ENCODE results near the gene TRIM41. TPM values are rescaled to one million over a fixed set of nuclear protein-coding genes. Genes with fewer than 3 reads are reported as not detected.
"Not testable (repeated sequence)": the region's sequence is repeated elsewhere in the genome, so short reads cannot be mapped to it uniquely, and the experiment has no call there.

The TRIM41 gene
- total RNA-seq, 1 donor from 2014 or later: 7.8 TPM

DNA sequence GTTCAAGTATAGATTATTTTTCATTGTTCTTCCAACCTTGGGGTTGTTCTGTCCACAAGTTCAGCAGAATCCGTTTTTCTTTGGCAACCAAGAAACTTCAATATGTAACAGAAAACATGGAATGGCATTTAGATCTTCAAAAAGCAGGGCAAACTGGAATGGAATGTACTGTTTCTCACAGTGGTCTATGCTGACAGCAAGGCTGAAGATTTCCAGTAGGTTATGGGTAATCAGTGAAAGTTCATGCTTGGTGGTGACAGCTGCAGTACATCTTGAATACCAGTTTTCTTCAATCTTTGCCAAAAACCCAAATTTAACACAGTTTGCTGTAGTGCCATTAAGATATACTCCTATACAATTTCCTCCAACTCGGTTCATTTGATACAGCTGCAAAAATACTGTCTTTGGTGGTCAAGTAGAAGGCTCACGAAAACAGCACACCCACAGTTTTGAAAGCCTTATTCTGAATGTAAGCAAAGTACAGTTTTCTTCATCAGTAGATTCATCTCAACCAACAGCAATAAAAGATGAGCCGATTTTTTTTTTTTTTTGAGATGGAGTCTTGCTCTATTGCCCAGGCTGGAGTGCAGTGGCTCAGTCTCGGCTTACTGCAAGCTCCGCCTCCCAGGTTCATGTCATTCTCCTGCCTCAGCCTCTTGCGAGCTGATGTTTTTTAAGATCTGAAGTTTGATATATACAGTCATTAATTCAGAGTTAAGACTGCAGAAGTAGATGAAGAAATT lies 32.9 kb downstream of the TRIM41 start:
- no peak for DNase-seq

DNA sequence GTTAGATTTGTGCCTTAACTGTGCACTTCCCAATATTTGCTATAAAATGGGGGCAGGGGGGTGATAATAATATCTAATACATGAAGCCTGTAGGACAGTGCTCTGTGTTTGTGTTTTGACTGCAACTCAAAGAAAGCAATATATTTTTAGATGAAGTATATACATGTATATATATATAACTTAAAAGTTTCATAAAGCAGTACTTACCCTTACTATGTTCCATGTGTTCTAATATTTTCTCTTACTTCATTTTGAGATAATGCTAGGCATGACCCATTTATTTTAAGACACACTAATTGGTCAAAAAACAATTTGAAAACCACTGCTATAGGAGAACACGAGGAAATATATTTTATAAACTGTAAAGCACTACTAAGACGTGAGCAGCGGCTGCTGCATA lies 35.5 kb downstream of the TRIM41 start:
- no peak for DNase-seq

GRCh38 chr5:181259283-181259682 lies 36.2 kb downstream of the TRIM41 start:
- DNase-seq: no peak

- DNase-seq: no peak
Observed at GRCh38 chr5:181259974-181260719, 37.1 kb downstream of the TRIM41 start.

- no peak for DNase-seq
Observed at GRCh38 chr5:181260720-181261319, 37.7 kb downstream of the TRIM41 start, which contains the start of gene TRIM52. Gene TRIM52 (minus strand): TSS chr5:181261143. CDS start chr5:181260813, 330 bp downstream.

GRCh38 chr5:181261320-181262049 lies 38.4 kb downstream of the TRIM41 start:
- DNase-seq: no peak

- no peak for DNase-seq
Observed at GRCh38 chr5:181263633-181264032, 40.6 kb downstream of the TRIM41 start.

DNA sequence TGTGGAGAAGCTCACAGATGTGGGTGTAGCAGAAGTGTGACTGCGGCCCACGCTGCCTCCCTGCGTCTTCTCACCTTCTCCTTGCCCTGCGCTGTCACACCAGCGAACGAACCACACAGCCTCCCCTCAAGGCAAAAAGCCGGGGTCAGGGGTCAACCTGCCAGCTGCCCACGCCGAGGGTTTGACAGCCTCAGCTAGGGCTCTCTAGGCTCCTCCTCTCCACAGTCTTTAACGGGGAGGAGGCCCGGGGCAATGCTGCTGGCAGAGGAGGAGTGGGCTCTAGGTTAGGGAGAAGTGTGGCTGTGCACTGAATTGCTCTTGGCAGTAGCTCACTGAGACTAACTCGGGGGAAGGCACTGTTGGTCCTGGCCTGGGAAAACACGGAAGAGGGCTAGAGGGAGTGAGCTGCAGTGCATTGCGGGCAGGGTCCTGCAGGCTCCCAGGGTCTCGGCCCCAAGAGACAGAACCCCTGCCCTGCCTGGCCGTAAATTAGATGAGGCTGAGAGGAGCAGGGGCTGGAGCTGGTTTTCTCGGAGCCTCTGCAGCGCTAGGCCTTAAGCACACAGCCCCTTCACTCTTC lies 42.1 kb downstream of the TRIM41 start:
- DNase-seq: no peak

DNA sequence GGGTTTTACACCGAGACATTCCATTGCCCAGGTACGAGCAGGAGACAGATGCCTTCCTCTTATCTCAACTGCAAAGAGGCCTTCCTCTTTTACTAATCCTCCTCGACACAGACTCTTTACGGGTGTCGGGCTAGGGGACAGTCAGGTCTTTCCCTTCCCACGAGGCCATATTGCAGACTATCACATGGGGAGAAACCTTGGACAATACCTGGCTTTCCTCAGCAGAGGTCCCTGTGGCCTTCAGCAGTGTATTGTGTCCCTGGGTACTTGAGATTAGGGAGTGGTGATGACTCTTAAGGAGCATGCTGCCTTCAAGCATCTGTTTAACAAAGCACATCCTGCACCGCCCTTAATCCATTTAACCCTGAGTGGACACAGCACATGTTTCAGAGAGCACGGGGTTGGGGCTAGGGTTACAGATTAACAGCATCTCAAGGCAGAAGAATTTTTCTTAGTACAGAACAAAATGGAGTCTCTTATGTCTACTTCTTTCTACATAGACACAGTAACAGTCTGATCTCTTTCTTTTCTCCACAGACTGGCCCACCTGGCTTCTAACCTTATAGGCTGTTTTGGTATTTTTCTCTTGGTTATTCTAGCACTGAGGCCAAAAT lies 44.3 kb downstream of the TRIM41 start:
- DNase-seq: not testable (repeated sequence)

DNA sequence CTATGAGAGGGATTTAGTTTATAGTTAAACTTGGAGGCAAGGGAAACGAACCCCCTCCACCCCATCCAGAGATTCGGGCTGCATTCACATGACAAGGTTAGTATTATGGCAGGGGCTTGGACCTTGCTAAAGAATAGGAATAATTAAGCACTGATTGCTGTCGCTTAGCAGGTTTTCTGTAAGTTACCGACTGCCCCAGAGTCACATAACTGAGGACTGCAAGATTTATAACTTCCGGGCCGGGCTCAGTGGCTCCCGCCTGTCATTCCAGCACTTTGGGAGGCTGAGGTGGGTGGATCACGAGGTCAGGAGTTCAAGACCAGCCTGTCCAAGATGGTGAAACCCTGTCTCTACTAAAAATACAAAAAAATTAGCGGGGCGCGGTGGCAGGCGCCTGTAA lies 44.8 kb downstream of the TRIM41 start:
- DNase-seq: not testable (repeated sequence)

DNA sequence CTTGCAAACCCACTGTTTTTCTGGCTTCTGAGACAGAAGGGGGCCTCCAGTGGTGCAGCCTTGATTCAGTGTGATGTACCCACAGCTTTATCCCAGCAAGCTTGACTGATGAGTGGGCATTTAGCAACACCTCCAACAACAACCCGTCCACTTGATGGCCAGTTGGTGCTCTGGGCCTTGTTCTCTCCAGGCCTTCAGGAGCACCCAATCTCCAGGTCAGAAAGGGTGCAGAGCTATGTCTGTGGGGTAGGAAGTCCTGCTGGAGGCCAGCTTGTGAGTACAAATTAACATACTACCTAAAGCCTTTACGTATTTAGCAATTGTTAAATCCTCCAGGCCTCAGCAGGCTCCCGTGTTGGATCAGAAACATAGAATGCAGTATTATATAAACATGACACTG lies 48.0 kb downstream of the TRIM41 start:
- DNase-seq: no peak

DNA sequence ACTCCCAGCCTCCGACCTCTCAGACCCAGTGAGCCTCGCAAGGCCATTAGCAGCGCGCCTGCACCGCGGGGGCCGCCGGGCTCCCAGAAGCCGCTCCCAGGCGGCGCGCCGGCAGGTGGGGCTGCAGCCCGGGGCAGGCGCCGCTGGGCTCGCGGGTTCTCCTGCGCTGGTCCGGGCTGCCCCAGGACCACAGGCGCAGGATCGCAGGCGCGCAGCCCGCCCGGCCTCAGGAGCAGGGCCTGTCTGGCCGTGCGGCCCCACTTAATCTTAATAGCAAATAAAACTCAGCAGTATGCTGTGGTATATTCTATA lies 50.3 kb downstream of the TRIM41 start:
- not testable (repeated sequence) for DNase-seq

DNA sequence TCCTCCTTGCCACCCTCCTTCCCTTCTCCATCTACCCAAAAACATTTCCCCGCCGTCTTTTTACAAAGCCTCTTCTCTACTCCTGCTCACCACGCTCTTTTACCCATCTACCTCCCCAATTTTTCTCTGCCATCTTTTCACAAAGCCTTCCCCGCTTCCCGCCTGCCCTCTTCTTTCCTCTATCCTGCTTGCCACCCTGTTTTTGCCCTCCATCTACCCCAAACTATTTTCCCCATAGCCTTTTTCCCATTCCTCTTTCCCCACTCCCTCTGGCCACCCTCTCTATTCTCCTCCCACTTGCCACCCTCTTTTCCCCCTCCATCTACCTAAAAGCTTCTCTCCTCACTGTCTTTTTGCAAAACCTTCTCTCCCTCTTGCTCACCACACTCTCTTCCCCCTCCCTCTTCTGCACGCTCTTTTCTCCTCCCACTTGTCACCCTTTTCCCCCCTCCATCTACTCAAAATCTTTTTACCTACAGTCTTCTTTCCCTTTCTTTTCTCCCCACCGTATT lies 57.2 kb downstream of the TRIM41 start:
- no peak for DNase-seq

- DNase-seq: no peak
Observed at GRCh38 chr5:181281077-181281983, 58.2 kb downstream of the TRIM41 start.

DNA sequence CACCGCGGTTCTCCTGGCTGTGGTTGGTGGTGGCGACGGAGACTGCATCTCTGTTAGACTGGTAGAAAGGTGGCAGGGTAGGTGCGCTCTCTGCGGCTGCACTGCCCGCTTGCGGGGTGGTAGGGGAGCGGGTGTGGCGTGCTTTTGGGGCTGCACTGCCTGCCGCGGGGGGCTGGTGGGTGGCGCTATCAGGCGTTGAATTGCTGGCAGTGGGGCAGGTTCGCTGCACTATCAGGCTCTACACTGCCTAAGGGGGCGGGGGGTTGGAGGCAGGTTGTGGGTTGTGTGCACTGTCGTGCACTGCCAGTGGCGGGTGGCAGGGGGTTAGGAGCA lies 58.9 kb downstream of the TRIM41 start:
- no peak for DNase-seq

DNA sequence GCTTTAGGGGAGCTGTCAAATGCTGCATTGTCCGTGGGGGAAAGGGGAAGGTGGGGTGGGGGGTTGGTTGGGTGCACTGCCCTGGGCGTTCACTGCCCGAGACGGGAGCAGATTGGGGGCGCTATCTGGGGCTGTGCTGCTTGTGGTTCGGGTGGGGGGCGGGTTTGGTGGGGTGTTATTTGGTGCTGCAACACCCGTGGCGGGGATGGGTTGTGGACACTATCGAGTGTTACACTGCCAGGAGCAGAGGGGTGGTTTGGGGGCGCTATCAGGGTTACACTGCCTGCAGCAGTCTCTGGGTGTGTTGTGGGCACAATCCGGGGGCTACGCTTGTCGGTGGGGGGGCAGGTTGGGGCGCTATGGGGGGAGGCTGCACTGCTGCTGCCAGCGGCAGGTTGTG lies 59.3 kb downstream of the TRIM41 start:
- not testable (repeated sequence) for DNase-seq

DNA sequence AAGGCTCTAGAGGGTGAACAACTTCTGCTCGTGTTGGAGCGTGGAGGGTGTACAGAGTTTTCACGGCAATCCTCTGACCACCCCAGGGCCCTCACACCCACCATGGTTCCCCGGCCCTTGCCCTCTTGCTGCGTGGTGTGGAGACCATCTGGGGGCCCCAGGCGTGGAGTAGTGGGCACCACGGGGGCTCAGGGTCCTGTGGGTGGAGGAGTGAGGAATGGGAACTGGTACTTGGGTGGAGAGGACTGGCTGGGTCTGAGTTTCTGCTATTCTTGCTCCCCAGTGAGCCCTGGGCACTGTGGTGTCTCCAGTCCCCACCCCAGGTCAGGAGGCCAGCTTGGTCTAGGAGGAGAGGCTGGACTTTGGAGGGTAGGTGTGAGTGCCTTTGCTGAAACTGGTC lies 59.8 kb downstream of the TRIM41 start:
- DNase-seq: no peak

DNA sequence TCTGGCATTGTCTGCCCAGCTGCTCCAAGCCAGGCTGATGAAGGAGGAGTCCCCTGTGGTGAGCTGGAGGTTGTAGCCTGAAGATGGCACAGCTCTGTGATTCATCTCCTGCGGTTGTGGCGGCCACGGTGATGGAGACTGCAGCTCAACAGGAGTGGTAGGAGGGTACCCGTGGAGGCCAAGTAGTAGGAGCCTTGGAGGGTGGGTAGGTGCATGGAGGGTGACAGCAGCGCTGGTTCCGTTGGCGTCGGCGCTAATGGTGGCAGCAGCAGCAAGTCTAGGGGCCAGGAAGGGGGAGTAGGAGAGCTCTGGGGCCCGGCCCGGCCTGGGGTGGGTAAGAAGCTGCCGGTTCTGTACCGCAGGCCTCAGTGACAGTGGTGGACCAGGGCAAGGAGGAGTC lies 60.3 kb downstream of the TRIM41 start:
- DNase-seq: no peak

DNA sequence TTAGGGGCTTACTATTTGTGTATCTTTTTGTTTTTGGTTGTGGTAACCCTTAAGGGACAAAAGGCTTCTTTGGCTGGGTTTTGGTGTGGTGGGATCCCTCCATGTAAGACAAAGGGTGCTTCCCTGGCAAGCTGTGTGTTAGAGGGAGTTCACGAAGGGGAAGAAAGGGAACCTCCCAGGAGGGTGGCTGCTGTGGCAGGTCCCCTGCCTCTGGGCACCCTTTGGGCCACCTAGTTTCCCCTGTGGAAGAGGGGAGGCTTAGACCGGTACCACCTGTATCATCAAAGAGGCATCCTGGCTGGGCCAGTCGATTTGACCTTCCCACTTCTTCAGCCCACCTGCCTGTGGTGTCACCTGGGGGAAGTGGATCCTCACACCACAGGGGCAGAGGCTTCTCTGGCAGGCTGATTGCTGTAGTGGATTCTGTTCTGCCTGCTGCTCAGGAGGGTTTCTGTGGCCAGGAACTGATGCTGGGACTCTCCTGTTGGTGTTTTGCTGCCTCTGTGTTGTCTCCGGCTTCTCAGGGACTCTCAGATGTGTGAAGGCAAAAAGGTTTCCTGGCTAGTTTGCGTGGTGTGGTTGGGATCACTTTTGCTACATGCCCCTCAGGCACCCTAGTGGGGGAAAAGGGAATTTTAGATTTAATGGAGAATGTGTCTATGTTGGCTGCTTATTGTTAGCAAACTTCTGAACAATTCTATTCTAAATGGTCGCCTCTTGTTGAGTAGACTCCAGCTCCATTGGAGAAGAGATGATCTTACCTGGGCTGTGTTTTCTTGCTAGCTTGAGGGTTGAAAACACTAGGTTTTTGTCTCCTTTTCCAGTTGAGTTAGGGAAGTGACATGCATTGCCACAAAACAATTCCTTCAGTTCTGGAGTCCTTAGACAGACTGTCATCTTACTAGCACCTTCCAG lies 61.0 kb downstream of the TRIM41 start:
- DNase-seq: not testable (repeated sequence)
